ENCODE data around the gene NR2C2.

GRCh38 chr3:14898929-14899328 is 48.5 kb upstream of the NR2C2 start:
- TF ChIP-seq RAD21 (CRISPR knock-in tag; IDR thresholded peaks at IDR 0.05) (no peak), RBM39 (IDR thresholded peaks at IDR 0.05; ENCODE audit: low read depth, low read length, poor library complexity, severe bottlenecking) (no peak), ARNT (IDR thresholded peaks at IDR 0.05) (no peak)
